ENCODE measurements around the gene GRWD1.

The GRWD1 gene

DNA sequence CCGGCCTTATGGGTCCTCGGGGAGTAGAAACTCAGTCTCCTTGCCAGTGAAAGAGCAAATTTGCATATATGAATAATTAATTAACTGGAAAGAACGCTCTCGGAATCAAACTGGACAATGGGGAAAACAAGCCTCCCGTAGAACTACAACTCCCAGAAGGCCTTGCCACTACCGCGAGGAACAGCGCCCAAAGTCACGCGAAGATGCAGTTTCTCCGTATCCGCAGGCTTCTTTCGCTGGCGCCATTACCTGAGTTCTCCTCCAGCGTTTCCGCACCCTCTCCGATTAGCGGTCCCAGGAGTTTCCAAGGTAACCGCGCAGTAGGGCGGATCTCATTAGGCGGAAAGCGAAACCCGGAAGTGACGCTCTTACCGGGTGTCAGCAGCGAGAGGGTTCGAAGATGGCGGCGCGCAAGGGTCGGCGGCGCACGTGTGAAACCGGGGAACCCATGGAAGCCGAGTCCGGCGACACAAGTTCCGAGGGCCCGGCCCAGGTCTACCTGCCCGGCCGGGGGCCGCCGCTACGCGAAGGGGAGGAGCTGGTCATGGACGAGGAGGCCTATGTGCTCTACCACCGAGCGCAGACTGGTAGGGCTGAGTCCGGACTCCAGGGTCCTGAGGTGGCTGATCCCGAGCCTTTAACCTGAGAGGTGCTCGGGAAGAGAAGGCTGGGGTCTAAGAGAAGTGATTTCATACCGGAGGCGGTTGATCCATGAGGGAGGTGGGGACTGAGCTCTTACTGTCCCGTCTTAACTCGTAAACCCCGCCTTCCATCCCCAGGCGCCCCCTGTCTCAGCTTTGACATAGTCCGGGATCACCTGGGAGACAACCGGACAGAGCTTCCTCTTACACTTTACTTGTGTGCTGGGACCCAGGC lies at the start of gene GRWD1 (continued):
- peak; percentile 93 for TF ChIP-seq ZBTB11 (tag by site-specific recombination; conservative IDR thresholded peaks at IDR 0.05; ENCODE audit: low read depth)
- TF ChIP-seq, protein P1, sequence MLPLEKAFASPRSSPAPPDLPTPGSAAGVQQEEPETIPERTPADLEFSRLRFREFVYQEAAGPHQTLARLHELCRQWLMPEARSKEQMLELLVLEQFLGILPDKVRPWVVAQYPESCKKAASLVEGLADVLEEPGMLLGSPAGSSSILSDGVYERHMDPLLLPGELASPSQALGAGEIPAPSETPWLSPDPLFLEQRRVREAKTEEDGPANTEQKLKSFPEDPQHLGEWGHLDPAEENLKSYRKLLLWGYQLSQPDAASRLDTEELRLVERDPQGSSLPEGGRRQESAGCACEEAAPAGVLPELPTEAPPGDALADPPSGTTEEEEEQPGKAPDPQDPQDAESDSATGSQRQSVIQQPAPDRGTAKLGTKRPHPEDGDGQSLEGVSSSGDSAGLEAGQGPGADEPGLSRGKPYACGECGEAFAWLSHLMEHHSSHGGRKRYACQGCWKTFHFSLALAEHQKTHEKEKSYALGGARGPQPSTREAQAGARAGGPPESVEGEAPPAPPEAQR (tag by site-specific recombination; IDR thresholded peaks at IDR 0.05): peak; percentile 25; the same call in 1 of the 2 replicates
- TF ChIP-seq KLF7 (tag by site-specific recombination; IDR thresholded peaks at IDR 0.05; ENCODE audit: borderline replicate concordance): no peak; the same call in 1 of the 2 replicates
- TF ChIP-seq ZNF146 (tag by site-specific recombination; IDR thresholded peaks at IDR 0.05): no peak
- TF ChIP-seq ZNF623 (tag by site-specific recombination; IDR thresholded peaks at IDR 0.05): no peak
- peak; percentile 46; the same call in 1 of the 2 replicates for TF ChIP-seq ZSCAN30 (tag by site-specific recombination; IDR thresholded peaks at IDR 0.05)
- no peak for TF ChIP-seq ZNF473 (tag by site-specific recombination; IDR thresholded peaks at IDR 0.05)
- peak; percentile 95 for TF ChIP-seq ZBTB17 (tag by site-specific recombination; IDR thresholded peaks at IDR 0.05)
- TF ChIP-seq ZNF624 (tag by site-specific recombination; IDR thresholded peaks at IDR 0.05): no peak
- TF ChIP-seq ZNF2 (tag by site-specific recombination; IDR thresholded peaks at IDR 0.05): no peak
- no peak for TF ChIP-seq ZNF37A (tag by site-specific recombination; IDR thresholded peaks at IDR 0.05)
- no peak for TF ChIP-seq ZNF221 (tag by site-specific recombination; IDR thresholded peaks at IDR 0.05; ENCODE audit: borderline replicate concordance)
- TF ChIP-seq, protein P2, sequence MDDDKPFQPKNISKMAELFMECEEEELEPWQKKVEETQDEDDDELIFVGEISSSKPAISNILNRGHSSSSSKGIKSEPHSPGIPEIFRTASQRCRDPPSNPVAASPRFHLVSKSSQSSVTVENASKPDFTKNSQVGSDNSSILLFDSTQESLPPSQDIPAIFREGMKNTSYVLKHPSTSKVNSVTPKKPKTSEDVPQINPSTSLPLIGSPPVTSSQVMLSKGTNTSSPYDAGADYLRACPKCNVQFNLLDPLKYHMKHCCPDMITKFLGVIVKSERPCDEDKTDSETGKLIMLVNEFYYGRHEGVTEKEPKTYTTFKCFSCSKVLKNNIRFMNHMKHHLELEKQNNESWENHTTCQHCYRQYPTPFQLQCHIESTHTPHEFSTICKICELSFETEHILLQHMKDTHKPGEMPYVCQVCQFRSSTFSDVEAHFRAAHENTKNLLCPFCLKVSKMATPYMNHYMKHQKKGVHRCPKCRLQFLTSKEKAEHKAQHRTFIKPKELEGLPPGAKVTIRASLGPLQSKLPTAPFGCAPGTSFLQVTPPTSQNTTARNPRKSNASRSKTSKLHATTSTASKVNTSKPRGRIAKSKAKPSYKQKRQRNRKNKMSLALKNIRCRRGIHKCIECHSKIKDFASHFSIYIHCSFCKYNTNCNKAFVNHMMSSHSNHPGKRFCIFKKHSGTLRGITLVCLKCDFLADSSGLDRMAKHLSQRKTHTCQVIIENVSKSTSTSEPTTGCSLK (tag by site-specific recombination; IDR thresholded peaks at IDR 0.05): no peak
- no peak for TF ChIP-seq ZNF670 (tag by site-specific recombination; IDR thresholded peaks at IDR 0.05; ENCODE audit: low read depth)
- no peak for TF ChIP-seq ZNF132 (tag by site-specific recombination; IDR thresholded peaks at IDR 0.05; ENCODE audit: borderline replicate concordance)
- TF ChIP-seq ZNF426 (tag by site-specific recombination; IDR thresholded peaks at IDR 0.05): no peak
- TF ChIP-seq ZNF544 (tag by site-specific recombination; IDR thresholded peaks at IDR 0.05): no peak
- TF ChIP-seq ZNF23 (tag by site-specific recombination; IDR thresholded peaks at IDR 0.05; ENCODE audit: borderline replicate concordance): no peak
- TF ChIP-seq GLI4 (tag by site-specific recombination; IDR thresholded peaks at IDR 0.05): no peak
- TF ChIP-seq ZNF354C (tag by site-specific recombination; IDR thresholded peaks at IDR 0.05; ENCODE audit: borderline replicate concordance, low read depth): no peak
- no peak for TF ChIP-seq ZNF157 (tag by site-specific recombination; IDR thresholded peaks at IDR 0.05)
- TF ChIP-seq, protein P3, sequence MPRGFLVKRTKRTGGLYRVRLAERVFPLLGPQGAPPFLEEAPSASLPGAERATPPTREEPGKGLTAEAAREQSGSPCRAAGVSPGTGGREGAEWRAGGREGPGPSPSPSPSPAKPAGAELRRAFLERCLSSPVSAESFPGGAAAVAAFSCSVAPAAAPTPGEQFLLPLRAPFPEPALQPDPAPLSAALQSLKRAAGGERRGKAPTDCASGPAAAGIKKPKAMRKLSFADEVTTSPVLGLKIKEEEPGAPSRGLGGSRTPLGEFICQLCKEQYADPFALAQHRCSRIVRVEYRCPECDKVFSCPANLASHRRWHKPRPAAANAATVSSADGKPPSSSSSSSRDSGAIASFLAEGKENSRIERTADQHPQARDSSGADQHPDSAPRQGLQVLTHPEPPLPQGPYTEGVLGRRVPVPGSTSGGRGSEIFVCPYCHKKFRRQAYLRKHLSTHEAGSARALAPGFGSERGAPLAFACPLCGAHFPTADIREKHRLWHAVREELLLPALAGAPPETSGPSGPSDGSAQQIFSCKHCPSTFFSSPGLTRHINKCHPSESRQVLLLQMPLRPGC (tag by site-specific recombination; IDR thresholded peaks at IDR 0.05): no peak
- TF ChIP-seq ZNF518A (tag by site-specific recombination; conservative IDR thresholded peaks at IDR 0.05; ENCODE audit: low read depth): no peak
- TF ChIP-seq, protein P4, sequence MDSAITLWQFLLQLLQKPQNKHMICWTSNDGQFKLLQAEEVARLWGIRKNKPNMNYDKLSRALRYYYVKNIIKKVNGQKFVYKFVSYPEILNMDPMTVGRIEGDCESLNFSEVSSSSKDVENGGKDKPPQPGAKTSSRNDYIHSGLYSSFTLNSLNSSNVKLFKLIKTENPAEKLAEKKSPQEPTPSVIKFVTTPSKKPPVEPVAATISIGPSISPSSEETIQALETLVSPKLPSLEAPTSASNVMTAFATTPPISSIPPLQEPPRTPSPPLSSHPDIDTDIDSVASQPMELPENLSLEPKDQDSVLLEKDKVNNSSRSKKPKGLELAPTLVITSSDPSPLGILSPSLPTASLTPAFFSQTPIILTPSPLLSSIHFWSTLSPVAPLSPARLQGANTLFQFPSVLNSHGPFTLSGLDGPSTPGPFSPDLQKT (IDR thresholded peaks at IDR 0.05; ENCODE audit: borderline replicate concordance, low read depth, low read length): no peak

Data from HEK293 (cell line).